ENCODE results near the gene S1PR3. TPM values are rescaled to one million over a fixed set of nuclear protein-coding genes. Genes with fewer than 3 reads are reported as not detected.

S1PR3 gene
- total RNA-seq, 5 donors from 2014 or later (not counting 1 experiment from before 2014, with no cell fraction given), result 0.07 to 0.23 (median 0.12) TPM

GRCh38 chr9:88966894-88967676 is 24.2 kb upstream of the S1PR3 start:
- ATAC-seq (replicated peaks in 1 of 4) (no peak), DNase-seq (no peak)
- Histone ChIP-seq H3K9me3 (no peaks in the 10 kb centered on the region), H3K4me1 (ENCODE audit: control insufficient read depth in 1 of 2, extremely low read depth in 1 of 2, insufficient read depth in 2 of 2, low read length in 2 of 2) (no peaks in the 10 kb centered on the region), H3K4me3 (ENCODE audit: control insufficient read depth in 1 of 2, extremely low read depth in 1 of 2, low read length in 1 of 2) (no peak overlapping the region), H3K36me3 (ENCODE audit: control insufficient read depth in 2 of 2, extremely low read depth in 1 of 2, insufficient read depth in 1 of 2, low read length in 1 of 2) (no peaks in the 10 kb centered on the region), H3K27ac (ENCODE audit: low read length) (no peak overlapping the region), H3K27me3 (replicated peaks in 1 of 2; ENCODE audit: control insufficient read depth in 2 of 2, extremely low read depth in 1 of 2, insufficient read depth in 2 of 2, low read length in 1 of 2) (peaks cover 0 to 22% of the 10 kb centered on the region in 2 experiments)
- H3K9me3 Mint-ChIP-seq, result no peaks in the 10 kb centered on the region
- WGBS (ENCODE audit: insufficient coverage), result 87% methylated on average over 7 of the region's 10 CpGs
- no peaks in the 10 kb centered on the region for H3K36me3 Mint-ChIP-seq
- H3K27ac Mint-ChIP-seq, result no peak overlapping the region
- ChIA-PET POLR2A (no interaction called here), CTCF (no interaction called here)
- H3K27me3 Mint-ChIP-seq, result peaks cover 0 to 15% of the 10 kb centered on the region in 2 donors
- H3K4me1 Mint-ChIP-seq, result no peaks in the 10 kb centered on the region
- H3K4me3 Mint-ChIP-seq, result no peak overlapping the region

- CTCF ChIA-PET, result no interaction called here
- Mint-ChIP-seq H3K36me3 (no peaks in the 10 kb centered on the region), H3K27me3 (peaks cover 0 to 11% of the 10 kb centered on the region in 2 donors)
Observed at GRCh38 chr9:88968799-88969198, 22.5 kb upstream of the S1PR3 start.

GRCh38 chr9:88969646-88970373 is 21.5 kb upstream of the S1PR3 start:
- no peak overlapping the region for H3K27ac ChIP-seq (ENCODE audit: low read length)
- H3K27ac Mint-ChIP-seq, result no peak overlapping the region
- 74% methylated on average over 5 of the region's 8 CpGs for WGBS (ENCODE audit: insufficient coverage)
- H3K36me3 ChIP-seq (ENCODE audit: control insufficient read depth in 2 of 2, extremely low read depth in 1 of 2, insufficient read depth in 1 of 2, low read length in 1 of 2), result no peaks in the 10 kb centered on the region
- H3K4me1 Mint-ChIP-seq, result no peaks in the 10 kb centered on the region
- H3K9me3 ChIP-seq, result no peaks in the 10 kb centered on the region
- DNase-seq (no peak), ATAC-seq (replicated peaks in 1 of 4) (no peak)
- no peaks in the 10 kb centered on the region for H3K4me1 ChIP-seq (ENCODE audit: control insufficient read depth in 1 of 2, extremely low read depth in 1 of 2, insufficient read depth in 2 of 2, low read length in 2 of 2)
- H3K9me3 Mint-ChIP-seq, result no peaks in the 10 kb centered on the region
- ChIA-PET POLR2A (interaction anchor here in 1 of 2 donors (0.6 kb wide), 1 partner anchor 18 kb away, joined by 3 read pairs; no protein-coding TSS in a partner anchor), CTCF (no interaction called here)
- no peak overlapping the region for H3K4me3 Mint-ChIP-seq
- H3K27me3 Mint-ChIP-seq, result peaks cover 0 to 11% of the 10 kb centered on the region in 2 donors
- H3K4me3 ChIP-seq (ENCODE audit: control insufficient read depth in 1 of 2, extremely low read depth in 1 of 2, low read length in 1 of 2), result no peak overlapping the region
- H3K36me3 Mint-ChIP-seq, result no peaks in the 10 kb centered on the region
- H3K27me3 ChIP-seq (replicated peaks in 1 of 2; ENCODE audit: control insufficient read depth in 2 of 2, extremely low read depth in 1 of 2, insufficient read depth in 2 of 2, low read length in 1 of 2), result peaks cover 0 to 22% of the 10 kb centered on the region in 2 experiments

More at GRCh38 chr9:88968799-88969198, 22.5 kb upstream of the S1PR3 start:
- Histone ChIP-seq H3K4me1 (ENCODE audit: control insufficient read depth in 1 of 2, extremely low read depth in 1 of 2, insufficient read depth in 2 of 2, low read length in 2 of 2) (no peaks in the 10 kb centered on the region), H3K27ac (ENCODE audit: low read length) (no peak overlapping the region), H3K4me3 (ENCODE audit: control insufficient read depth in 1 of 2, extremely low read depth in 1 of 2, low read length in 1 of 2) (no peak overlapping the region), H3K9me3 (no peaks in the 10 kb centered on the region), H3K27me3 (replicated peaks in 1 of 2; ENCODE audit: control insufficient read depth in 2 of 2, extremely low read depth in 1 of 2, insufficient read depth in 2 of 2, low read length in 1 of 2) (peaks cover 0 to 22% of the 10 kb centered on the region in 2 experiments), H3K36me3 (ENCODE audit: control insufficient read depth in 2 of 2, extremely low read depth in 1 of 2, insufficient read depth in 1 of 2, low read length in 1 of 2) (no peaks in the 10 kb centered on the region)
- DNase-seq (no peak), ATAC-seq (replicated peaks in 1 of 4) (no peak)
- Mint-ChIP-seq H3K27ac (no peak overlapping the region), H3K4me3 (no peak overlapping the region), H3K9me3 (no peaks in the 10 kb centered on the region), H3K4me1 (no peaks in the 10 kb centered on the region)
- 69% methylated on average over 3 of the region's 4 CpGs for WGBS (ENCODE audit: insufficient coverage)
- POLR2A ChIA-PET, result no interaction called here

- DNase-seq (no peak), ATAC-seq (replicated peaks in 1 of 4) (no peak)
- Histone ChIP-seq H3K27me3 (replicated peaks in 1 of 2; ENCODE audit: control insufficient read depth in 2 of 2, extremely low read depth in 1 of 2, insufficient read depth in 2 of 2, low read length in 1 of 2) (peaks cover 0 to 26% of the 10 kb centered on the region in 2 experiments), H3K27ac (ENCODE audit: low read length) (no peak overlapping the region), H3K4me1 (ENCODE audit: control insufficient read depth in 1 of 2, extremely low read depth in 1 of 2, insufficient read depth in 2 of 2, low read length in 2 of 2) (no peaks in the 10 kb centered on the region), H3K9me3 (no peaks in the 10 kb centered on the region), H3K36me3 (ENCODE audit: control insufficient read depth in 2 of 2, extremely low read depth in 1 of 2, insufficient read depth in 1 of 2, low read length in 1 of 2) (no peaks in the 10 kb centered on the region), H3K4me3 (ENCODE audit: control insufficient read depth in 1 of 2, extremely low read depth in 1 of 2, low read length in 1 of 2) (no peak overlapping the region)
- WGBS (ENCODE audit: insufficient coverage), result 93% methylated on average over 19 of the region's 23 CpGs
- H3K4me1 Mint-ChIP-seq, result no peaks in the 10 kb centered on the region
- CTCF ChIA-PET, result no interaction called here
- H3K27me3 Mint-ChIP-seq, result peaks cover 0 to 11% of the 10 kb centered on the region in 2 donors
- H3K4me3 Mint-ChIP-seq, result no peak overlapping the region
- POLR2A ChIA-PET, result no interaction called here
- no peaks in the 10 kb centered on the region for H3K9me3 Mint-ChIP-seq
- H3K27ac Mint-ChIP-seq, result no peak overlapping the region
- no peaks in the 10 kb centered on the region for H3K36me3 Mint-ChIP-seq
Observed at GRCh38 chr9:88971131-88971960, 19.9 kb upstream of the S1PR3 start.

- CTCF ChIA-PET, result no interaction called here
- no peaks in the 10 kb centered on the region for H3K36me3 Mint-ChIP-seq
Observed at GRCh38 chr9:88972401-88972800, 18.9 kb upstream of the S1PR3 start.

More at GRCh38 chr9:88972401-88972800, 18.9 kb upstream of the S1PR3 start:
- no peak overlapping the region for H3K4me3 ChIP-seq (ENCODE audit: control insufficient read depth in 1 of 2, extremely low read depth in 1 of 2, low read length in 1 of 2)
- H3K27me3 Mint-ChIP-seq, result peaks cover 9 to 20% of the 10 kb centered on the region in 2 donors
- DNase-seq (no peak), ATAC-seq (replicated peaks in 1 of 4) (no peak)
- 100% methylated on average over 1 of the region's 4 CpGs for WGBS (ENCODE audit: insufficient coverage)
- no peaks in the 10 kb centered on the region for H3K36me3 ChIP-seq (ENCODE audit: control insufficient read depth in 2 of 2, extremely low read depth in 1 of 2, insufficient read depth in 1 of 2, low read length in 1 of 2)
- H3K9me3 ChIP-seq, result no peaks in the 10 kb centered on the region
- no peaks in the 10 kb centered on the region for H3K4me1 ChIP-seq (ENCODE audit: control insufficient read depth in 1 of 2, extremely low read depth in 1 of 2, insufficient read depth in 2 of 2, low read length in 2 of 2)
- no peak overlapping the region for H3K27ac Mint-ChIP-seq
- no peak overlapping the region for H3K4me3 Mint-ChIP-seq
- H3K4me1 Mint-ChIP-seq, result no peaks in the 10 kb centered on the region
- no peak overlapping the region for H3K27ac ChIP-seq (ENCODE audit: low read length)
- peaks cover 0 to 24% of the 10 kb centered on the region in 2 experiments for H3K27me3 ChIP-seq (replicated peaks in 1 of 2; ENCODE audit: control insufficient read depth in 2 of 2, extremely low read depth in 1 of 2, insufficient read depth in 2 of 2, low read length in 1 of 2)
- POLR2A ChIA-PET, result no interaction called here
- H3K9me3 Mint-ChIP-seq, result no peaks in the 10 kb centered on the region
